ENCODE data around the gene PTAFR.

GRCh38 chr1:28126212-28126611 lies 50.3 kb downstream of the PTAFR start:
- TF ChIP-seq POLR2A (IDR thresholded peaks at IDR 0.05) = no peak
- no peak for TF ChIP-seq CTCF (IDR thresholded peaks at IDR 0.05)

Data from upper lobe of left lung (tissue), 4 donors.